ENCODE results near the gene POPDC3.

GRCh38 chr6:105135056-105135455 lies 44.8 kb downstream of the POPDC3 start:
- TF ChIP-seq CTCF (conservative IDR thresholded peaks at IDR 0.05) = peak; percentile 23; the same call in 1 of the 2 replicates
- no peak for TF ChIP-seq EZH2 (IDR thresholded peaks at IDR 0.05; ENCODE audit: low read depth)

Measured in PC-9 (cell line).